ENCODE data around the gene BMX.

BMX gene

GRCh38 chrX:15530318-15530717, 29.7 kb downstream of the BMX start:
- WGBS (ENCODE audit: insufficient coverage), result 81% methylated on average over 4 of the region's 6 CpGs
- DNase-seq, result no peak
- CTCF ChIA-PET, result no interaction called here
- peaks cover 0 to 7% (median 0%) of the 10 kb centered on the region in 5 experiments for H3K27me3 ChIP-seq (replicated peaks in 2 of 5; ENCODE audit: control insufficient read depth in 4 of 5, insufficient read depth in 5 of 5, low read length in 4 of 5)
- peaks cover 0 to 2% (median 0%) of the 10 kb centered on the region in 4 experiments for H3K4me1 ChIP-seq (ENCODE audit: control extremely low read depth in 1 of 4, control insufficient read depth in 4 of 4, insufficient read depth in 4 of 4, low read length in 3 of 4)
- no peaks in the 10 kb centered on the region for H3K9me3 ChIP-seq (ENCODE audit: control extremely low read depth in 1 of 5, control insufficient read depth in 4 of 5, insufficient read depth in 2 of 5, low read depth in 1 of 5, low read length in 4 of 5)
- POLR2A ChIA-PET, result no interaction called here
- H3K27ac ChIP-seq (ENCODE audit: insufficient read depth in 1 of 2, low read depth in 1 of 2, low read length in 2 of 2, poor library complexity in 1 of 2, severe bottlenecking in 2 of 2), result no peak overlapping the region
- H3K4me3 ChIP-seq (ENCODE audit: control insufficient read depth in 1 of 7, extremely low read depth in 1 of 7, insufficient read depth in 4 of 7, low read depth in 2 of 7, low read length in 6 of 7), result no peak overlapping the region
- H3K36me3 ChIP-seq (ENCODE audit: control insufficient read depth in 4 of 4, insufficient read depth in 4 of 4, low read length in 3 of 4), result no peaks in the 10 kb centered on the region

GRCh38 chrX:15546745-15547144, 46.1 kb downstream of the BMX start:
- WGBS (ENCODE audit: insufficient coverage), result 88% methylated on average over 2 of the region's 5 CpGs
- no peak overlapping the region for H3K4me3 ChIP-seq (ENCODE audit: control insufficient read depth in 1 of 7, extremely low read depth in 1 of 7, insufficient read depth in 4 of 7, low read depth in 2 of 7, low read length in 6 of 7)
- CTCF ChIA-PET, result no interaction called here
- H3K36me3 ChIP-seq (ENCODE audit: control insufficient read depth in 4 of 4, insufficient read depth in 4 of 4, low read length in 3 of 4), result no peaks in the 10 kb centered on the region
- no peak overlapping the region for H3K27ac ChIP-seq (ENCODE audit: insufficient read depth in 1 of 2, low read depth in 1 of 2, low read length in 2 of 2, poor library complexity in 1 of 2, severe bottlenecking in 2 of 2)
- H3K9me3 ChIP-seq (ENCODE audit: control extremely low read depth in 1 of 5, control insufficient read depth in 4 of 5, insufficient read depth in 2 of 5, low read depth in 1 of 5, low read length in 4 of 5), result peaks cover 0 to 6% (median 0%) of the 10 kb centered on the region in 5 experiments
- no peak for DNase-seq
- POLR2A ChIA-PET, result no interaction called here
- peaks cover 0 to 28% (median 0%) of the 10 kb centered on the region in 5 experiments for H3K27me3 ChIP-seq (replicated peaks in 2 of 5; ENCODE audit: control insufficient read depth in 4 of 5, insufficient read depth in 5 of 5, low read length in 4 of 5)
- H3K4me1 ChIP-seq (ENCODE audit: control extremely low read depth in 1 of 4, control insufficient read depth in 4 of 4, insufficient read depth in 4 of 4, low read length in 3 of 4), result no peaks in the 10 kb centered on the region

DNA sequence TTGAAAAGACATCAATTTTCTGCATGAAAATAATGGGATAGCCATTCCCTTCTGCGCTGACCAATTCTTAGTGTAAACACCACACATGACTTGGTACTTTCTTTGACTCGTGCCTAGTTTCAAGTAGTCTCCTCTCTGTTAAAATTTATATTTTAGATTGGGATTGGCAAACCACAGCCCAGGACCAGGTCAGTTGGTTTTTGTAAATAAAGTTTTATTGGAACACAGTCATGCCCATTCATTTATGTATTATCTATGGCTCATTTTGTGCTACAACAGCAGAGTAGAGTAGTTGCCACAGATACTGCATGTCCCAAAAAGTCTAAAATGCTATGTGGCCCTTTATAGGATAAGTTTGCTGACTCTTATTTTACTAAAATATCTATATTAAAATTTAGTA, 46.7 kb downstream of the BMX start:
- WGBS (ENCODE audit: insufficient coverage), result 100% methylated on average over 1 of the region's 2 CpGs
- no peaks in the 10 kb centered on the region for H3K4me1 ChIP-seq (ENCODE audit: control extremely low read depth in 1 of 4, control insufficient read depth in 4 of 4, insufficient read depth in 4 of 4, low read length in 3 of 4)
- POLR2A ChIA-PET, result no interaction called here

GRCh38 chrX:15549189-15550012, 48.8 kb downstream of the BMX start:
- Histone ChIP-seq H3K27ac (ENCODE audit: insufficient read depth in 1 of 2, low read depth in 1 of 2, low read length in 2 of 2, poor library complexity in 1 of 2, severe bottlenecking in 2 of 2) (no peak overlapping the region), H3K9me3 (ENCODE audit: control extremely low read depth in 1 of 5, control insufficient read depth in 4 of 5, insufficient read depth in 2 of 5, low read depth in 1 of 5, low read length in 4 of 5) (peaks cover 0 to 6% (median 0%) of the 10 kb centered on the region in 5 experiments), H3K4me1 (ENCODE audit: control extremely low read depth in 1 of 4, control insufficient read depth in 4 of 4, insufficient read depth in 4 of 4, low read length in 3 of 4) (no peaks in the 10 kb centered on the region), H3K4me3 (ENCODE audit: control insufficient read depth in 1 of 7, extremely low read depth in 1 of 7, insufficient read depth in 4 of 7, low read depth in 2 of 7, low read length in 6 of 7) (no peak overlapping the region), H3K36me3 (ENCODE audit: control insufficient read depth in 4 of 4, insufficient read depth in 4 of 4, low read length in 3 of 4) (no peaks in the 10 kb centered on the region), H3K27me3 (replicated peaks in 2 of 5; ENCODE audit: control insufficient read depth in 4 of 5, insufficient read depth in 5 of 5, low read length in 4 of 5) (peaks cover 0 to 31% (median 0%) of the 10 kb centered on the region in 5 experiments)
- no peak for DNase-seq
- POLR2A ChIA-PET, result interaction anchor here (0.5 kb wide), 1 partner anchor 60 kb away, joined by 3 read pairs; no protein-coding TSS in a partner anchor
- CTCF ChIA-PET, result no interaction called here
- WGBS (ENCODE audit: insufficient coverage), result 70% methylated on average over 6 of the region's 8 CpGs

More for the DNA sequence above, 46.7 kb downstream of the BMX start:
- Histone ChIP-seq H3K9me3 (ENCODE audit: control extremely low read depth in 1 of 5, control insufficient read depth in 4 of 5, insufficient read depth in 2 of 5, low read depth in 1 of 5, low read length in 4 of 5) (peaks cover 0 to 6% (median 0%) of the 10 kb centered on the region in 5 experiments), H3K4me3 (ENCODE audit: control insufficient read depth in 1 of 7, extremely low read depth in 1 of 7, insufficient read depth in 4 of 7, low read depth in 2 of 7, low read length in 6 of 7) (no peak overlapping the region), H3K36me3 (ENCODE audit: control insufficient read depth in 4 of 4, insufficient read depth in 4 of 4, low read length in 3 of 4) (no peaks in the 10 kb centered on the region), H3K27ac (ENCODE audit: insufficient read depth in 1 of 2, low read depth in 1 of 2, low read length in 2 of 2, poor library complexity in 1 of 2, severe bottlenecking in 2 of 2) (no peak overlapping the region), H3K27me3 (replicated peaks in 2 of 5; ENCODE audit: control insufficient read depth in 4 of 5, insufficient read depth in 5 of 5, low read length in 4 of 5) (peaks cover 0 to 28% (median 0%) of the 10 kb centered on the region in 5 experiments)
- CTCF ChIA-PET, result no interaction called here
- DNase-seq, result no peak

DNA sequence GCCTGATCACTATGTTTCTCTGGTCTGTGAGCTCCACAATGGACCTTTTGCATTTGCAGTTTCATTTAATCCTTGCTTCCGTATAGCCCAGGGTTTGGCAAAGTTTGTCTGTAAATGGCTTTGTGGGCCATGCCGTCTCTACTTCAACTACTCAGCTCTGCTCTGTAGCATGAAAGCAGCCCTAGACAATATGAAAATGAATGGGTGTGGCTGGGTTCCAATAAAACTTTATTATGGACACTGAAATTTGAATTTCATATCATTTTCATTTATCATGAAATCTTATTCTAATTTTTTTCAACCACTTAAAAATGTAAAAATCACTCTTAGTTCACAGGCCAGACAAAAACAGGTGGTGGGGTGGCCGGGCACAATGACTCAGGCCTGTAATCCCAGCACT, 58.6 kb downstream of the BMX start:
- H3K36me3 ChIP-seq (ENCODE audit: control insufficient read depth in 4 of 4, insufficient read depth in 4 of 4, low read length in 3 of 4), result no peaks in the 10 kb centered on the region
- POLR2A ChIA-PET, result no interaction called here
- H3K4me1 ChIP-seq (ENCODE audit: control extremely low read depth in 1 of 4, control insufficient read depth in 4 of 4, insufficient read depth in 4 of 4, low read length in 3 of 4), result no peaks in the 10 kb centered on the region
- no peak for DNase-seq
- H3K27ac ChIP-seq (ENCODE audit: insufficient read depth in 1 of 2, low read depth in 1 of 2, low read length in 2 of 2, poor library complexity in 1 of 2, severe bottlenecking in 2 of 2), result no peak overlapping the region
- peaks cover 0 to 14% (median 0%) of the 10 kb centered on the region in 5 experiments for H3K27me3 ChIP-seq (replicated peaks in 2 of 5; ENCODE audit: control insufficient read depth in 4 of 5, insufficient read depth in 5 of 5, low read length in 4 of 5)
- WGBS (ENCODE audit: insufficient coverage), result 100% methylated on average over 1 of the region's 3 CpGs
- no peaks in the 10 kb centered on the region for H3K9me3 ChIP-seq (ENCODE audit: control extremely low read depth in 1 of 5, control insufficient read depth in 4 of 5, insufficient read depth in 2 of 5, low read depth in 1 of 5, low read length in 4 of 5)
- no peak overlapping the region for H3K4me3 ChIP-seq (ENCODE audit: control insufficient read depth in 1 of 7, extremely low read depth in 1 of 7, insufficient read depth in 4 of 7, low read depth in 2 of 7, low read length in 6 of 7)
- CTCF ChIA-PET, result interaction anchor here (1.9 kb wide), 1 partner anchor 59 kb away, joined by 7 read pairs; the partner anchor contains the start of gene BMX

DNA sequence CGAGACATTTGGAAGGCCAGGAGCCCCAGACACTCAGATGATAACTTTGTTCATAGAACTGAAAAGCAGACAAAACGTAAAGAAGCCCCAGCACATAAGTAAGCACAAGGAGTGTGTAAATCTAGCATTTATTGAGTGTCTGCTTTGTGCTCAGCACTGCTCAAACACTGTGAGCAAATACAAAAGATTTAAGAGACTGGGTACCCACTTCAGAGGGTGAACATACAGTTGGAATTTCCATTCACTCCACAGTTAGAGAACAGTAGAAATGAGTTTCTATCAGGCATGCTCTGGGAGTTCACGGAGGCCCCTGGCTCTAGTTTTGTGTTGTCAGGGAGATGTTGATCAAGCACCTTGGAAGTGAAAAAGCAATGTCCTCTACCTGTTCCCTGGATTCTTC, 60.3 kb downstream of the BMX start:
- Histone ChIP-seq H3K9me3 (ENCODE audit: control extremely low read depth in 1 of 5, control insufficient read depth in 4 of 5, insufficient read depth in 2 of 5, low read depth in 1 of 5, low read length in 4 of 5) (no peaks in the 10 kb centered on the region), H3K36me3 (ENCODE audit: control insufficient read depth in 4 of 4, insufficient read depth in 4 of 4, low read length in 3 of 4) (no peaks in the 10 kb centered on the region), H3K4me3 (ENCODE audit: control insufficient read depth in 1 of 7, extremely low read depth in 1 of 7, insufficient read depth in 4 of 7, low read depth in 2 of 7, low read length in 6 of 7) (no peak overlapping the region), H3K27me3 (replicated peaks in 2 of 5; ENCODE audit: control insufficient read depth in 4 of 5, insufficient read depth in 5 of 5, low read length in 4 of 5) (peaks cover 0 to 19% (median 0%) of the 10 kb centered on the region in 5 experiments), H3K4me1 (ENCODE audit: control extremely low read depth in 1 of 4, control insufficient read depth in 4 of 4, insufficient read depth in 4 of 4, low read length in 3 of 4) (peaks cover 0 to 2% (median 0%) of the 10 kb centered on the region in 4 experiments), H3K27ac (ENCODE audit: insufficient read depth in 1 of 2, low read depth in 1 of 2, low read length in 2 of 2, poor library complexity in 1 of 2, severe bottlenecking in 2 of 2) (no peak overlapping the region)
- ChIA-PET CTCF (no interaction called here), POLR2A (no interaction called here)
- no peak for DNase-seq
- WGBS (ENCODE audit: insufficient coverage), result 82% methylated on average over 3 of the region's 3 CpGs

DNA sequence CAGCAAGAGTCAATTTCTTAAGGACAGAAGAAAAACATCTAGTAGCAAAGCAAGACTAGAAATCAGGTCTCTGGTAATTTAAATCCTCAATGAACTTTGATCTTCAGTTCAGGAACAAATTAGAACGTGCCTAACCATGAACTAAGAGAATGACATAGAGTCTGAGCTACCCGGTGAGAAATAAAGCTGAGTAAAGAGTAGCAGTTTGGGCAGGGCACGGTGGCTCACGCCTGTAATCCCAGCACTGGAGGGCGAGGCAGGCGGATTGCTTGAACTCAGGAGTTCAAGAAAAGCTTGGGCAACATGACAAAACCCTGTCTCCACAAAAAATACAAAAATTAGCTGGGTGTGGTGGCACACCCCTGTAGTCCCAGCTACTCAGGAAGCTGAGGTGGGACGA, 62.4 kb downstream of the BMX start:
- Histone ChIP-seq H3K36me3 (ENCODE audit: control insufficient read depth in 4 of 4, insufficient read depth in 4 of 4, low read length in 3 of 4) (no peaks in the 10 kb centered on the region), H3K27me3 (replicated peaks in 2 of 5; ENCODE audit: control insufficient read depth in 4 of 5, insufficient read depth in 5 of 5, low read length in 4 of 5) (peaks cover 0 to 27% (median 0%) of the 10 kb centered on the region in 5 experiments), H3K9me3 (ENCODE audit: control extremely low read depth in 1 of 5, control insufficient read depth in 4 of 5, insufficient read depth in 2 of 5, low read depth in 1 of 5, low read length in 4 of 5) (no peaks in the 10 kb centered on the region), H3K27ac (ENCODE audit: insufficient read depth in 1 of 2, low read depth in 1 of 2, low read length in 2 of 2, poor library complexity in 1 of 2, severe bottlenecking in 2 of 2) (no peak overlapping the region), H3K4me1 (ENCODE audit: control extremely low read depth in 1 of 4, control insufficient read depth in 4 of 4, insufficient read depth in 4 of 4, low read length in 3 of 4) (peaks cover 0 to 2% (median 0%) of the 10 kb centered on the region in 4 experiments), H3K4me3 (ENCODE audit: control insufficient read depth in 1 of 7, extremely low read depth in 1 of 7, insufficient read depth in 4 of 7, low read depth in 2 of 7, low read length in 6 of 7) (no peak overlapping the region)
- ChIA-PET CTCF (interaction anchor here (1.0 to 1.1 kb wide), 3 partner anchors 46 to 92 kb away, joined by 3 to 4 read pairs (median 3); partner anchors contain the start of gene BMX), POLR2A (no interaction called here)
- DNase-seq, result no peak
- WGBS (ENCODE audit: insufficient coverage), result 85% methylated on average over 7 of the region's 7 CpGs
